HEK293 (cell line): ENCODE data around the gene TENT4B.

Experiments used
- CTCF ChIA-PET: fragments of 350-600 bp; formaldehyde crosslinking; extraction: SDS; loops from one replicate; lab custom pipeline; 2021; ENCODE audit warnings: antibody characterized with exemption; lab: Yijun Ruan, JAX
- POLR2A ChIA-PET: fragments of 300-600 bp; formaldehyde crosslinking; extraction: SDS; loops from one replicate; lab custom pipeline; 2020; ENCODE audit warnings: antibody characterized with exemption, inconsistent platforms; lab: Yijun Ruan, JAX
- H3K27ac ChIP-seq: fragments of 200-500 bp; sonication (Bioruptor generic); 2 replicates; pipeline ENCODE4 v1.5.1; 2014; ENCODE audit warnings: low read depth, low read length, control low read depth, inconsistent platforms; ENCODE audit errors: extremely low read depth
- H3K36me3 ChIP-seq, 2 experiments: fragments of 200-500 bp in 1 of 2; sonication (Bioruptor generic) in 1 of 2; 1 replicate in 1 of 2; 2 replicates in 1 of 2; pipeline ENCODE4 v1.5.1; 2014 to 2017; ENCODE audit warnings: inconsistent platforms in 2 of 2, low read length in 2 of 2; ENCODE audit not compliant: control insufficient read depth in 2 of 2, insufficient read depth in 1 of 2
- H3K4me1 ChIP-seq: fragments of 200-500 bp; sonication (Bioruptor generic); 2 replicates; pipeline ENCODE4 v1.5.1; 2014; ENCODE audit warnings: mild to moderate bottlenecking, low read length, inconsistent platforms; ENCODE audit not compliant: control insufficient read depth, insufficient read depth
- H3K4me3 ChIP-seq: 2 replicates; pipeline ENCODE4 v1.5.1; 2011; ENCODE audit warnings: low read depth, mild to moderate bottlenecking, control low read depth, low read length, moderate library complexity
- H3K9me3 ChIP-seq: fragments of 200-500 bp; sonication (Bioruptor generic); 2 replicates; pipeline ENCODE4 v1.5.1; 2014; ENCODE audit warnings: low read depth, low read length, inconsistent platforms; ENCODE audit not compliant: control insufficient read depth, insufficient read depth
- GLIS1 ChIP-seq: fragments of 450-650 bp; formaldehyde crosslinking; IDR thresholded peaks from 2 replicates; pipeline ENCODE4 v1.5.1; 2016; ENCODE audit warnings: missing biosample characterization, missing genetic modification characterization
- GLIS2 ChIP-seq: fragments of 450-650 bp; formaldehyde crosslinking; IDR thresholded peaks from 2 replicates; pipeline ENCODE4 v1.5.1; 2016; ENCODE audit warnings: missing biosample characterization, missing genetic modification characterization
- KLF9 ChIP-seq: fragments of 450-650 bp; formaldehyde crosslinking; IDR thresholded peaks from 2 replicates; pipeline ENCODE4 v1.5.1; 2016; ENCODE audit warnings: missing biosample characterization, missing genetic modification characterization, low read depth
- SCRT1 ChIP-seq: fragments of 450-650 bp; formaldehyde crosslinking; IDR thresholded peaks from 2 replicates; pipeline ENCODE4 v1.5.1; 2016; ENCODE audit warnings: missing biosample characterization, missing genetic modification characterization, borderline replicate concordance
- ZNF146 ChIP-seq: fragments of 450-650 bp; formaldehyde crosslinking; IDR thresholded peaks from 2 replicates; pipeline ENCODE4 v1.5.1; 2016; ENCODE audit warnings: missing biosample characterization, missing genetic modification characterization
- ZNF157 ChIP-seq: fragments of 450-650 bp; formaldehyde crosslinking; IDR thresholded peaks from 2 replicates; pipeline ENCODE4 v1.5.1; 2016; ENCODE audit warnings: missing biosample characterization, missing genetic modification characterization
- ZNF211 ChIP-seq: fragments of 450-650 bp; formaldehyde crosslinking; IDR thresholded peaks from 2 replicates; pipeline ENCODE4 v1.5.1; 2016; ENCODE audit warnings: low read depth, missing biosample characterization, missing genetic modification characterization
- ZNF23 ChIP-seq: fragments of 450-650 bp; formaldehyde crosslinking; IDR thresholded peaks from 2 replicates; pipeline ENCODE4 v1.5.1; 2016; ENCODE audit warnings: missing biosample characterization, missing genetic modification characterization, borderline replicate concordance
- ZNF266 ChIP-seq: fragments of 450-650 bp; formaldehyde crosslinking; IDR thresholded peaks from 2 replicates; pipeline ENCODE4 v1.5.1; 2016; ENCODE audit warnings: missing biosample characterization, missing genetic modification characterization, low read depth
- ZNF335 ChIP-seq: fragments of 450-650 bp; formaldehyde crosslinking; conservative IDR thresholded peaks from 2 replicates; pipeline ENCODE4 v1.5.1; 2016; ENCODE audit warnings: missing biosample characterization, missing genetic modification characterization
- ZNF394 ChIP-seq: fragments of 450-650 bp; formaldehyde crosslinking; IDR thresholded peaks from 2 replicates; pipeline ENCODE4 v1.5.1; 2016; ENCODE audit warnings: missing biosample characterization, missing genetic modification characterization, mild to moderate bottlenecking, moderate library complexity, borderline replicate concordance
- ZNF501 ChIP-seq: fragments of 450-650 bp; formaldehyde crosslinking; IDR thresholded peaks from 2 replicates; pipeline ENCODE4 v1.5.1; 2016; ENCODE audit warnings: missing biosample characterization, missing genetic modification characterization
- ZNF549 ChIP-seq: fragments of 450-650 bp; IDR thresholded peaks from 2 replicates; pipeline ENCODE4 v1.5.1; 2018; ENCODE audit warnings: missing biosample characterization, missing genetic modification characterization, mild to moderate bottlenecking, inconsistent platforms, moderate library complexity
- ZNF654 ChIP-seq: fragments of 450-650 bp; formaldehyde crosslinking; IDR thresholded peaks from 2 replicates; pipeline ENCODE4 v1.5.1; 2016; ENCODE audit warnings: low read depth, missing biosample characterization, missing genetic modification characterization
- ZXDB ChIP-seq: fragments of 450-650 bp; formaldehyde crosslinking; IDR thresholded peaks from 2 replicates; pipeline ENCODE4 v1.5.1; 2016; ENCODE audit warnings: missing biosample characterization, missing genetic modification characterization
- TF ChIP-seq, protein P1 (sequence below): fragments of 450-650 bp; formaldehyde crosslinking; IDR thresholded peaks from 2 replicates; pipeline ENCODE4 v1.5.1; 2016; ENCODE audit warnings: missing biosample characterization, missing genetic modification characterization
- TF ChIP-seq, protein P2 (sequence below): fragments of 450-650 bp; formaldehyde crosslinking; conservative IDR thresholded peaks from 2 replicates; pipeline ENCODE4 v1.5.1; 2016; ENCODE audit warnings: low read depth, missing biosample characterization, missing genetic modification characterization
- TF ChIP-seq, protein P3 (sequence below): fragments of 450-650 bp; formaldehyde crosslinking; IDR thresholded peaks from 2 replicates; pipeline ENCODE4 v1.5.1; 2017; ENCODE audit warnings: missing biosample characterization, missing genetic modification characterization

Gene TENT4B

DNA sequence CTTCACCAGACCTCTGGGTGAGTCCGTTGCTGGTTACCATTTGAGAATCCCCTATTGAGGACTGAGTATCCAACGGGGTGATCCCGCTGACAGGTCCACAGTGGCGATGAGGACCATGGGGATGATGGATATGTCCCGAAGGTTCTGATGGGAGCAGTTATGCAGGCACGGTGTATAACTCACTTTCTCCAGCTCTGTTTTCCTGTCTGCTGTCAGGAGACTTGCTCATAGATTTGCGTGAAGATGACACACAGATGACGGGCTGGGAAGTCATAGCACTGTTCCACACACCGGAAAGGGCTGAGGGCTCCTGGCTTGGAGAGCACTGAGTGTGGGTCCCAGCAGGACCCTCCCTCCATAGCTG, 91.0 kb downstream of the TENT4B start:
- Histone ChIP-seq H3K36me3 (no peaks in the 10 kb centered on the region), H3K27ac (no peak overlapping the region), H3K9me3 (no peaks in the 10 kb centered on the region), H3K4me1 (peaks cover 7% of the 10 kb centered on the region; the same call in 1 of the 2 replicates), H3K4me3 (no peak overlapping the region)
- POLR2A ChIA-PET = no interaction called here
- TF ChIP-seq ZNF23 (tag by site-specific recombination) = no peak
- TF ChIP-seq ZNF549 (tag by site-specific recombination) = no peak
- TF ChIP-seq ZNF211 (tag by site-specific recombination) = no peak
- TF ChIP-seq ZNF501 (tag by site-specific recombination) = no peak
- CTCF ChIA-PET = no interaction called here

DNA sequence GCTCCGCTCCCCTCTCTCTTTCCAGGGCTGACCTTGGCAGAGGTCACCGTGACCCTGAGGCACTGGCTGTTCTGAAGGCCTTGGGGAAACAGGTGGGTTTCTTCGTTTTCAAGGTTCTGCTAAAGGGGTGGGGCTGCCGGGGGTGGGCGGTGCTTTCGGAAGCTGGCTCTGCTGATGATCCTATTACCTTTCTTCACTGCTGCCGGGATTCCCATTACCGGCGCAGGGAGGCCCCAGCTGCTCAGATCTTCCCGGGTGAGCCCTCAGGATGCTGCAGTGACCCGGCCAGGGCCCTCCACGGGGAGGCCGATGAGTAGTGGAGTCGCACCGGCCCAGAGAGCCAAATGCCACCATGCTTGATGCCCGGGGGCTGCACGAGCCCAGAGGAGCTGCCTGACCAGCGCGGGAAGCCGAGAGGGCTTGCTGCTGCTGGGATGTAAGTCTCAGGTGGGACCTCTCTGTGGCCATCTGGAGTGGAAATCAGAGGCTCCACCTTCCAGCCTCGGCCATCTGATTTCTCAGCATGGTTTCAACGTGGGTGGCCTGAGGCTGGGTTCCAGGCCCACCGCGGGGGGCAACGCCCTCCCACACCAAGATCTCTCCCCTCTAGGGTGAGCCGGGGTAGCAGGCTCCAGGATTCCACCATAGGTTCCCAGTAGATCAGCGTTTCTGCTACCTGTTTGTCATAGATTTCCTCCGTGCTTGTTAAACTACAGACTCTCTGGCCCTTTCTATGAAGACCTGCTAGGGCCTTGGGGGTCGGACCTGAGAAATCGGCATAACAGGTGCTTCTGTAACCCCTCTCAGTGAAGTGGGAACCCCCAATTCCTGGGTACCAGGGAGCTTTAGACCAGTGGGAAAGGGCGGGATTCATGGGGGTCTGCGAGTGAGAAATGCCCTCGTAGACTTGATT, 91.7 kb downstream of the TENT4B start:
- Histone ChIP-seq H3K4me1 (peaks cover 7% of the 10 kb centered on the region; the same call in 1 of the 2 replicates), H3K36me3 (no peaks in the 10 kb centered on the region), H3K27ac (no peak overlapping the region; the same call in 1 of the 2 replicates)
- ChIA-PET POLR2A (interaction anchor here (1.0 kb wide), 1 partner anchor 10 kb away, joined by 5 read pairs; no protein-coding TSS in a partner anchor), CTCF (interaction anchor here (0.7 to 1.2 kb wide), 4 partner anchors 8 to 24 kb away, joined by 3 to 4 read pairs (median 3); no protein-coding TSS in a partner anchor)
- TF ChIP-seq ZNF157 (tag by site-specific recombination) = no peak
- TF ChIP-seq GLIS1 (tag by site-specific recombination) = peak; percentile 31; the same call in 1 of the 2 replicates
- TF ChIP-seq, protein P1, sequence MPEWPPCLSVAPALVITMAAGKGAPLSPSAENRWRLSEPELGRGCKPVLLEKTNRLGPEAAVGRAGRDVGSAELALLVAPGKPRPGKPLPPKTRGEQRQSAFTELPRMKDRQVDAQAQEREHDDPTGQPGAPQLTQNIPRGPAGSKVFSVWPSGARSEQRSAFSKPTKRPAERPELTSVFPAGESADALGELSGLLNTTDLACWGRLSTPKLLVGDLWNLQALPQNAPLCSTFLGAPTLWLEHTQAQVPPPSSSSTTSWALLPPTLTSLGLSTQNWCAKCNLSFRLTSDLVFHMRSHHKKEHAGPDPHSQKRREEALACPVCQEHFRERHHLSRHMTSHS (tag by site-specific recombination) = no peak
- TF ChIP-seq ZNF266 (tag by site-specific recombination) = no peak
- no peak for TF ChIP-seq ZXDB (tag by site-specific recombination)
- TF ChIP-seq ZNF654 (tag by site-specific recombination) = no peak
- TF ChIP-seq SCRT1 (tag by site-specific recombination) = no peak
- no peak for TF ChIP-seq ZNF335 (tag by site-specific recombination)
- TF ChIP-seq, all 188 proteins: peak for 1
- H3K9me3 ChIP-seq = no peaks in the 10 kb centered on the region
- no peak overlapping the region for H3K4me3 ChIP-seq

DNA sequence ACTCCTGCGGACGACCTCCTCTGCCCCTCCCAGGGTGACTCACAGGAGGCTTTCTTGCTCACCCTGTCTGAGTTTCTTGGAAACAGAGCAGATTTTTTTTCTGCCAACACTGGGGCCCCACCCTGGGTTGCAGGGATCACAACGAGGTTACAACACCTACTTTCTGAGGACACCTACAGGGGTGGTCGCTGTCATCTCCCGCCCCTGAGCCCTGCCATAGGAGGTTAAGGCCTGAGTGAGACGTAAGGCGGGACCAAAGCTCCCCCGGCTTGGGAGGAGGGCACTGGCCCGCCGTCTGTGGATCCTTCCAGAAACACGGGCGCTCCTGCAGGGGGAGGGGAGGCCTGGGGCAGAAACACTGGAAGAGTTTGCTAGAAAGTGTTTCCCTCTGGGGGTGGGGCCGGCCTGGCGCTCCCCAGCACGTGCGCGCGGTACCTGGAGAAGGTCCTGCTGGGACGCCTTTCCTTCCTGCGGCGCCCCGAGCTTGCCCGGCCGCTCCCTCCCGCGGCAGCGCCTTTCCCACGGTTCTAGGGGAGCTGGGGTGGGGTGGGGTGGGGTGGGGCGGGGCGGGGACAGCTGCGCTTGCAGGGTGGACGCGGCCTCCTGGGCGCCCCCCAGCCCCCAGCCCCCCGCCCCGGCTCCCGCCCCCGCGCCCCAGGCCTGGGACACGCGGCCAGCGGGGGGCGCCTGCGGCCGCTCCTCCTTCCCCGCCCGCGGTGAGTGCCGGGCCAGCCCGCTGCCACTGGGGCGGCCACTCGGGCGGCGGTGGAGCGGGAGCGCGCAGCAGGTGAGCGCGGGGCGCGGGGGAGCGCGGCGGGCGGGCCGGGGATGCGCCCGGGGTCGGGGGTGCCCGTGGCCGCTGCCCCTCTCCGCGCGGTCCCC, 92.6 kb downstream of the TENT4B start:
- Histone ChIP-seq H3K27ac (peak overlapping the region; percentile 73; the same call in 1 of the 2 replicates), H3K4me1 (peaks cover 7% of the 10 kb centered on the region; the same call in 1 of the 2 replicates), H3K4me3 (peak overlapping the region; percentile 56), H3K9me3 (no peaks in the 10 kb centered on the region), H3K36me3 (no peaks in the 10 kb centered on the region)
- ChIA-PET CTCF (interaction anchor here (0.7 to 1.2 kb wide), 5 partner anchors 8 to 25 kb away, joined by 3 to 4 read pairs (median 3); no protein-coding TSS in a partner anchor), POLR2A (interaction anchor here (0.8 to 1.0 kb wide), 2 partner anchors 9 to 65 kb away, joined by 3 to 5 read pairs; no protein-coding TSS in a partner anchor)
- TF ChIP-seq ZNF654 (tag by site-specific recombination) = no peak
- TF ChIP-seq, protein P2, sequence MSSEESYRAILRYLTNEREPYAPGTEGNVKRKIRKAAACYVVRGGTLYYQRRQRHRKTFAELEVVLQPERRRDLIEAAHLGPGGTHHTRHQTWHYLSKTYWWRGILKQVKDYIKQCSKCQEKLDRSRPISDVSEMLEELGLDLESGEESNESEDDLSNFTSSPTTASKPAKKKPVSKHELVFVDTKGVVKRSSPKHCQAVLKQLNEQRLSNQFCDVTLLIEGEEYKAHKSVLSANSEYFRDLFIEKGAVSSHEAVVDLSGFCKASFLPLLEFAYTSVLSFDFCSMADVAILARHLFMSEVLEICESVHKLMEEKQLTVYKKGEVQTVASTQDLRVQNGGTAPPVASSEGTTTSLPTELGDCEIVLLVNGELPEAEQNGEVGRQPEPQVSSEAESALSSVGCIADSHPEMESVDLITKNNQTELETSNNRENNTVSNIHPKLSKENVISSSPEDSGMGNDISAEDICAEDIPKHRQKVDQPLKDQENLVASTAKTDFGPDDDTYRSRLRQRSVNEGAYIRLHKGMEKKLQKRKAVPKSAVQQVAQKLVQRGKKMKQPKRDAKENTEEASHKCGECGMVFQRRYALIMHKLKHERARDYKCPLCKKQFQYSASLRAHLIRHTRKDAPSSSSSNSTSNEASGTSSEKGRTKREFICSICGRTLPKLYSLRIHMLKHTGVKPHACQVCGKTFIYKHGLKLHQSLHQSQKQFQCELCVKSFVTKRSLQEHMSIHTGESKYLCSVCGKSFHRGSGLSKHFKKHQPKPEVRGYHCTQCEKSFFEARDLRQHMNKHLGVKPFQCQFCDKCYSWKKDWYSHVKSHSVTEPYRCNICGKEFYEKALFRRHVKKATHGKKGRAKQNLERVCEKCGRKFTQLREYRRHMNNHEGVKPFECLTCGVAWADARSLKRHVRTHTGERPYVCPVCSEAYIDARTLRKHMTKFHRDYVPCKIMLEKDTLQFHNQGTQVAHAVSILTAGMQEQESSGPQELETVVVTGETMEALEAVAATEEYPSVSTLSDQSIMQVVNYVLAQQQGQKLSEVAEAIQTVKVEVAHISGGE (tag by site-specific recombination) = no peak
- TF ChIP-seq, protein P3, sequence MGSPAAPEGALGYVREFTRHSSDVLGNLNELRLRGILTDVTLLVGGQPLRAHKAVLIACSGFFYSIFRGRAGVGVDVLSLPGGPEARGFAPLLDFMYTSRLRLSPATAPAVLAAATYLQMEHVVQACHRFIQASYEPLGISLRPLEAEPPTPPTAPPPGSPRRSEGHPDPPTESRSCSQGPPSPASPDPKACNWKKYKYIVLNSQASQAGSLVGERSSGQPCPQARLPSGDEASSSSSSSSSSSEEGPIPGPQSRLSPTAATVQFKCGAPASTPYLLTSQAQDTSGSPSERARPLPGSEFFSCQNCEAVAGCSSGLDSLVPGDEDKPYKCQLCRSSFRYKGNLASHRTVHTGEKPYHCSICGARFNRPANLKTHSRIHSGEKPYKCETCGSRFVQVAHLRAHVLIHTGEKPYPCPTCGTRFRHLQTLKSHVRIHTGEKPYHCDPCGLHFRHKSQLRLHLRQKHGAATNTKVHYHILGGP (tag by site-specific recombination) = peak; percentile 81
- TF ChIP-seq KLF9 (tag by site-specific recombination) = peak; percentile 32; the same call in 1 of the 2 replicates
- no peak for TF ChIP-seq ZNF146
- TF ChIP-seq GLIS2 (tag by site-specific recombination) = peak; percentile 42; the same call in 1 of the 2 replicates
- TF ChIP-seq ZNF394 (tag by site-specific recombination) = no peak
